ENCODE data around the gene MUC20.
"Not testable (repeated sequence)": the region's sequence is repeated elsewhere in the genome, so short reads cannot be mapped to it uniquely, and the experiment has no call there.

MUC20 gene

DNA sequence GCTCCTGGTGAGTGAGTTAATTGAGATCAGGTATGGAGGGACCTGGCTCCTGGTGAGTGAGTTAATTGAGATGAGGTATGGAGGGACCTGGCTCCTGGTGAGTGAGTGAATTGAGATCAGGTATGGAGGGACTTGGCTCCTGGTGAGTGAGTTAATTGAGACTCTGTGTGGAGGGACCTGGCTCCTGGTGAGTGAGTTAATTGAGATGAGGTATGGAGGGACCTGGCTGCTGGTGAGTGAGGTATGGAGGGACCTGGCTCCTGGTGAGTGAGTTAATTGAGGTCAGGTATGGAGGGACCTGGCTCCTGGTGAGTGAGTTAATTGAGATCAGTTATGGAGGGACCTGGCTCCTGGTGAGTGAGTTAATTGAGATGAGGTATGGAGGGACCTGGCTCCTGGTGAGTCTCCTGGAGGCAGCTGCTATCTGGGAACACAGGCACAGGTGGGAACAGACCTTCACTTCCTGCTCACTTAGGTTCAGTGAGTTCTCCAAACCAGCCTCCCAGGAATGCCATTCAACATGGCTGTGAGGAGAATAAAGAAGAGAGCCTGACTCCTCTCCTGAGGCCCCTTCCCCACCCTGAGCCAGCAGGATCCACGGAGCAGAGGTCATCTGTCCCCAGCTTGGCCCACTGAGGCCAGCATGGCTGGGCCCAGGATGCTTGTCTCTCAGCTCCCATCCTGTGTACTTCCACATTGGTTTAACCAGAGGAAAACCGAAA lies 9.5 kb upstream of the MUC20 start:
- DNase-seq: not testable (repeated sequence)

DNA sequence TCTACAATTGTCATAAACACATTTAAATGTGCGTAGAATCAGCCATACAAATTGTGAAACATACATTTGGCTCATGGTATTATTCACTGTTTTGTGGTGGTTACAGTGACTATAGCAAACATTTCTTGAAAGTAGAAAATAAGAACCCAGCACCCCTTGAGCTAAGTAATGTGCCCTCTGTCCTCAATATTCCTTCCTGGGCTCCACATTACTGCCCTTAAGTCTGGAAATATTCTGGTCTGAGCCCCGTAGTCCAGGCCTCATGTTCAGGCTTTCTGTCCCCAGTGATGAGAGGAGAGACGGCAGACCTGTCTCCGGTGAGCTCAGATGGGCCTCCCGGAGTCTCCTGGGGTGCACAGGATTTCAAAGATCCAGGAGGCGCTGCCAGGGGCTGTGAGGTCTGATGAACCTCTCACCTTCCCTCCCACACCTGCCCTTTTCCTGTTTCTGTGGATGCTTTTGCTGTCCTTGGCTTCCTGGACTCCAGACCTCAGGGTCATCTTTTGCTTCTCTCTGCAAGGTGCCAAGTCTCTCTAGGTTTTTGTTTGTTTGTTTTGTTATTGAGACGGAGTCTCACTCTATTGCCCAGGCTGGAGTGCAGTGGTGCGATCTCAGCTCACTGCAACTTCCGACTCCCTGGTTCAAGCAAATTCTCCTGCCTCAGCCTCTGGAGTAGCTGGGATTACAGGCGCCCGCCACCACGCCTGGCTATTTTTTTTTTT lies 8.8 kb upstream of the MUC20 start:
- no peak for DNase-seq

DNA sequence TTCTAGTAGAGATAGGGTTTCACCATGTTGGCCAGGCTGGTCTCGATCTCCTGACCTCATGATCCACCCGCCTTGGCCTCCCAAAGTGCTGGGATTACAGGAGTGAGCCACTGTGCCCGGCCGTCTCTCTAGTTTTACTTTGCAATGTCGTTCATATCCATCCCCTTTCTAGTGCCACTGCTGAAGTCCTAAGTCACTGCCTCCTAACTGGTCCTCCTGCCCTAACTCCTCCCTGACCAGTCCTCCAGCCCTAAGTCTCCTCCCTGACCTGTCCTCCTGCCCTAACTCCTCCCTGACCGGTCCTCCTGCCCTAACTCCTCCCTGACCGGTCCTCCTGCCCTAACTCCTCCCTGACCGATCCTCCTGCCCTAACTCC lies 8.3 kb upstream of the MUC20 start:
- DNase-seq: not testable (repeated sequence)

DNA sequence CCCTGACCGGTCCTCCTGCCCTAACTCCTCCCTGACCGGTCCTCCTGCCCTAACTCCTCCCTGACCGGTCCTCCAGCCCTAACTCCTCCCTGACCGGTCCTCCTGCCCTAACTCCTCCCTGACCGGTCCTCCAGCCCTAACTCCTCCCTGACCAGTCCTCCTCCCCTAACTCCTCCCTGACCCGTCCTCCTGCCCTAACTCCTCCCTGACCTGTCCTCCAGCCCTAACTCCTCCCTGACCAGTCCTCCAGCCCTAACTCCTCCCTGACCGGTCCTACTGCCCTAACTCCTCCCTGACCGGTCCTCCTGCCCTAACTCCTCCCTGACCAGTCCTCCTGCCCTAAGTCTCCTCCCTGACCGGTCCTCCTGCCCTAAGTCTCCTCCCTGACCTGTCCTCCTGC lies 7.6 kb upstream of the MUC20 start:
- not testable (repeated sequence) for DNase-seq

GRCh38 chr3:195714380-195715011 lies 6.3 kb upstream of the MUC20 start:
- no peak for DNase-seq

DNA sequence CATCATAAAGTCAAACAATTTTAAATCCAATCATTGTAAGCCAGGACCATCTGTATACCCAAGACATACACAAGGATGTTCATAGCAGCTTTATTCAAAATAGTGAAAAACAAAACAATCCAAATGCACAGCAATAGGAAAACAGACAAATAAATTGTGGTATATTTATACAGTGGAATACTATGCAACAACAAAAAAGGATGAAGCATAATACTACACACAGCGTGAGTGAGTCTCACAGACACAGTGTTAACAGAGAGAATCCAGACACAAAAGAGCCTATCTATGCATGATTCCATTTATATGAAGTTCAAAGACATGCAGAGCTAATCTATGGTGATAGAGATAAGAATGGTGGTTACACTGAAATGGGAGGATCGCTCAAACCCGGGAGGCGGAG lies 5.6 kb upstream of the MUC20 start:
- no peak for DNase-seq

DNA sequence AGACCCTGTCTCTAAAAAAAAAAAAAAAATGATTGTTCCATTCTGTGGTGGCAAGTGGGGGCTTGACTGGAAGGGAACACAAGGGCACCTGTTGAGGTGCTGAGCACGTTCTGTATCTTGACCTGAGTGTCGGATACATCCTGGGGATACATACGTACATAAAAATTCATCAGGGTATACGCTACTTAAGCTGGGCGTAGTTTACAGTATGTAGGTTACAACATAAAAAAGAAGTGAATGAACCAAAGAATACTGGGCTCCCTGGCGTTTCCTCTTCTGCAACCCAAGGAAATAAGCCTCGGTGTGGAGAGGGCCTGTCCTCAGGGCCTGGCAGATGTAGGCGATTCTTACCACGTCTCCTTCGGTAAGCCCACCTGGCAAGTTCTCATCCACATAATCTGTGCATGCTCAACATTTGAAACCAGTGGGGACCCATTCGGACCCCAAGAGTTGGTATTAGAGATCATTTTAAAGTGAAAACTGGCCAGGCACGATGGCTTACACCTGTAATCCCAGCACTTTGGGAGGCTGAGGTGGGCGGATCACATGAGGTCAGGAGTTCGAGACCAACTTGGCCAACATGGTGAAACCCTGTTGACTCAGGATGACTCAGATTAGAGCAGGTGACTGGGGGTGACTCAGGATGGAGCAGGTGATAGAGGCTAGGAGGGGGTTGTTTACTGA lies 5.1 kb upstream of the MUC20 start:
- DNase-seq: no peak

GRCh38 chr3:195717416-195717815 lies 3.4 kb upstream of the MUC20 start:
- DNase-seq: no peak

DNA sequence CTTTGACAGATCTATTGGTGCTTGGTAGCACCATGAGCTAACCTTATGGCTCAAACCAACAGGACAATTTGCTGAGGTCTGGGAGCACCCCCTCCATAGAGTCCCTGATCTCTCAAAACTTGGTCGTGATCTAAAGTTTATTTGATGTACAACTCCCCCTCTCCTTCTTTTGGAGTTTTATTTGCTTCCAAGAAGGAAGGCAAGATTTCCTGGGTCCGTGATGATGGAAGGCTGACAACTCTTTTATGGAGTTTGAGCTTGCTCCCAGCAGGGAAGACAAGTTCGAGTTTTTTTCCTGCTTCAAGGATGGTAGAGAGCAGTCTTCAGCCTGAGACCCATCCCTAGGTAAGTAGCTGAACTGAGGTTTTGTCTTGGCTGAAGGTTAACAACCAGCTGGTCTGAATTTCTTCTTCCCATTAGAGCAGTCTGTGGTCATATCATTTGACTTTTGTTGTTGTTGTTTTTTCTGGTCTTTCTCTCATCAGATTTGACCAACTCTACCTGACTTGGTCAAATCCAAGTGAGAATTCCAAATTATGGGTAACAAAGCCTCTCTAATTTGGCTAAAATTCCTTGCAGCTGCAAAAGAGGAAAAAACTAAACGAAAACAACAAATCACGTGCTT lies 2.8 kb upstream of the MUC20 start:
- DNase-seq: no peak

- no peak for DNase-seq
Observed at GRCh38 chr3:195718477-195718984, 2.2 kb upstream of the MUC20 start.

GRCh38 chr3:195719514-195720254 lies 1.1 kb upstream of the MUC20 start:
- not testable (repeated sequence) for DNase-seq

- not testable (repeated sequence) for DNase-seq
Observed at GRCh38 chr3:195722139-195722995, 1.6 kb downstream of the MUC20 start.

- DNase-seq: not testable (repeated sequence)
Observed at GRCh38 chr3:195722996-195723345, 2.2 kb downstream of the MUC20 start.

GRCh38 chr3:195724363-195724762 lies 3.6 kb downstream of the MUC20 start:
- not testable (repeated sequence) for DNase-seq

DNA sequence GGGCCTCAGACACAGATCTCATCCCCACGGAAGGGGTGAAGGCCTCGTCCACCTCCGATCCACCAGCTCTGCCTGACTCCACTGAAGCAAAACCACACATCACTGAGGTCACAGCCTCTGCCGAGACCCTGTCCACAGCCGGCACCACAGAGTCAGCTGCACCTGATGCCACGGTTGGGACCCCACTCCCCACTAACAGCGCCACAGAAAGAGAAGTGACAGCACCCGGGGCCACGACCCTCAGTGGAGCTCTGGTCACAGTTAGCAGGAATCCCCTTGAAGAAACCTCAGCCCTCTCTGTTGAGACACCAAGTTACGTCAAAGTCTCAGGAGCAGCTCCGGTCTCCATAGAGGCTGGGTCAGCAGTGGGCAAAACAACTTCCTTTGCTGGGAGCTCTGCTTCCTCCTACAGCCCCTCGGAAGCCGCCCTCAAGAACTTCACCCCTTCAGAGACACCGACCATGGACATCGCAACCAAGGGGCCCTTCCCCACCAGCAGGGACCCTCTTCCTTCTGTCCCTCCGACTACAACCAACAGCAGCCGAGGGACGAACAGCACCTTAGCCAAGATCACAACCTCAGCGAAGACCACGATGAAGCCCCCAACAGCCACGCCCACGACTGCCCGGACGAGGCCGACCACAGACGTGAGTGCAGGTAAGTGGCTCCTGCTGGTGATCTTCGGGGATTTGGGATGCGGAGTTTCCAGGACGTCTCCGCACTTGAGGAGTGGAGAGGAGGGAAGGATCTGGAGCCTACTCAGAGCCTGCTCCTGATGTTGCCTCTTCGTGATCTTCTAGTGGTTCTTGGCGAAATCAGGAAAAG lies 5.3 kb downstream of the MUC20 start:
- not testable (repeated sequence) for DNase-seq

GRCh38 chr3:195727606-195728195 lies 6.9 kb downstream of the MUC20 start:
- no peak for DNase-seq

- not testable (repeated sequence) for DNase-seq
Observed at GRCh38 chr3:195728789-195729188, 8.0 kb downstream of the MUC20 start.

- DNase-seq: no peak
Observed at GRCh38 chr3:195729476-195730251, 8.9 kb downstream of the MUC20 start.

DNA sequence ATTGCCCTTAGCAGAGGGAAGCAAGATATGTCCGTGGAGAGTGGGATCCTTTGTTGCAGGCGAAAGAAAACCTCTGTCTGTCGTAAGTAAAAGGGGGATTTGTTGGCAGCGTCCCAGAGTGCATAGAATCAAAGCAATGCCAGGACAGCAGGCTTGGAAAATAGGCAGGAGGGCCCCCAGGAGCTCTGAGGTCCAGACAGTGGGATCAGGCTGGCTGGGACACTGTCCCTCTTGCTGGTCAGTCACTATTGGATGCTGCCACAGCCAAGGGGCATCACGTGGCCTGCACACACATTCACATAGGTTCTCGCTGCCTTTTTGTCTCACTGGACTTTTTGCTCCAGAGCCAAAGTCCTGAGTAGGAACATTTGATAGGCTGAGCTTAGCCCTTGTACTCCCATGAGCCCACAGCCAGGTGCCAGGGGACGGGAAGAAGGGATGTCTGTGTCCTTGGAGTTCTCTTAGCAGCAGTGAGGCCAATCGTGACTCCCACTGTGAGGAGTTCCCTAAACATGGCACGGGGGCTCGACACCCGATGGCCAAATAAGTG lies 10.7 kb downstream of the MUC20 start:
- DNase-seq: no peak

Data from NCI-H2171 treated with DMSO at 0.1 percent for 48 hours (cell line).